H1 (cell line): ENCODE measurements around the gene MRPL19. TPM values are rescaled to one million over a fixed set of nuclear protein-coding genes. Genes with fewer than 3 reads are reported as not detected.

Experiments used
- CTCF ChIA-PET: fragments of 300-600 bp; sonication (Branson Sonifier 250); formaldehyde crosslinking; loops from one replicate; lab custom pipeline; 2021; ENCODE audit not compliant: partially characterized antibody; lab: Charles Lee
- POLR2A ChIA-PET: fragments of 300-600 bp; sonication (Branson Sonifier 250); formaldehyde crosslinking; loops from one replicate; lab custom pipeline; 2021; ENCODE audit warnings: inconsistent platforms; ENCODE audit not compliant: partially characterized antibody; lab: Charles Lee
- DNase-seq, 2 experiments: peaks; one replicate each; pipeline versions ENCODE4 v3.0.0 to v3.0.0-alpha.2; 2010 to 2022; ENCODE audit warnings: low spot score in 2 of 2, low read depth in 1 of 2, mixed read lengths in 1 of 2
- FAIRE-seq: peaks from 2 replicates; lab custom pipeline; 2011; peaks lifted over from hg19 to GRCh38; lab: Jason Lieb, UNC
- H2AFZ ChIP-seq: 2 replicates; pipeline ENCODE4 v1.8.1; 2012; ENCODE audit warnings: low read length, inconsistent platforms
- H2AK5ac ChIP-seq: 2 replicates; pipeline ENCODE4 v1.6.1; 2013; ENCODE audit warnings: low read depth, low read length
- H2BK120ac ChIP-seq: replicated peaks from 2 replicates; pipeline ENCODE3; 2013; ENCODE audit warnings: low read depth, low read length, inconsistent platforms
- H2BK12ac ChIP-seq: 2 replicates; pipeline ENCODE4 v1.6.1; 2013; ENCODE audit warnings: low read depth, low read length
- H2BK15ac ChIP-seq: 2 replicates; pipeline ENCODE4 v1.6.1; 2013; ENCODE audit warnings: low read length
- H2BK20ac ChIP-seq: 2 replicates; pipeline ENCODE4 v1.6.1; 2013; ENCODE audit warnings: low read length
- H2BK5ac ChIP-seq: 2 replicates; pipeline ENCODE4 v1.6.1; 2013; ENCODE audit warnings: low read depth, low read length
- H3K14ac ChIP-seq: 2 replicates; pipeline ENCODE4 v1.6.1; 2013; ENCODE audit warnings: inconsistent platforms; ENCODE audit not compliant: insufficient read length
- H3K18ac ChIP-seq: 2 replicates; pipeline ENCODE4 v1.6.1; 2013; ENCODE audit warnings: low read length; ENCODE audit errors: extremely low read depth
- H3K23ac ChIP-seq: 2 replicates; pipeline ENCODE4 v1.6.1; 2013; ENCODE audit warnings: inconsistent platforms; ENCODE audit not compliant: insufficient read length
- H3K23me2 ChIP-seq: 2 replicates; pipeline ENCODE4 v1.6.1; 2013; ENCODE audit warnings: low read depth, low read length
- H3K27ac ChIP-seq: 2 replicates; pipeline ENCODE4 v1.6.1; 2011; ENCODE audit warnings: low read depth, low read length, inconsistent platforms
- H3K27me3 ChIP-seq, 4 experiments: replicated peaks in 1 of 4; 1 replicate in 1 of 4; 2 replicates in 3 of 4; pipeline versions ENCODE4 v1.6.1 to v1.8.1; 2011 to 2013; ENCODE audit warnings: low read length in 3 of 4, mild to moderate bottlenecking in 3 of 4, inconsistent platforms in 2 of 4, mixed read lengths in 2 of 4, moderate library complexity in 1 of 4; ENCODE audit not compliant: control insufficient read depth in 3 of 4, insufficient read depth in 3 of 4; ENCODE audit errors: extremely low read depth in 1 of 4
- H3K36me3 ChIP-seq, 4 experiments: 2 replicates each; pipeline versions ENCODE4 v1.6.1 to v1.8.1; 2011 to 2013; ENCODE audit warnings: mild to moderate bottlenecking in 4 of 4, low read length in 3 of 4, moderate library complexity in 2 of 4, control low read depth in 1 of 4, inconsistent platforms in 1 of 4; ENCODE audit not compliant: insufficient read depth in 4 of 4, control insufficient read depth in 2 of 4
- H3K4ac ChIP-seq: replicated peaks from 2 replicates; pipeline ENCODE3; 2013; ENCODE audit warnings: low read length, low read depth, mixed read lengths, inconsistent platforms; ENCODE audit not compliant: insufficient read length
- H3K4me1 ChIP-seq, 4 experiments: replicated peaks in 1 of 4; 1 replicate in 1 of 4; 2 replicates in 3 of 4; pipeline versions ENCODE4 v1.6.1 to v1.8.1; 2011 to 2013; ENCODE audit warnings: low read length in 3 of 4, inconsistent platforms in 2 of 4, mixed read lengths in 1 of 4; ENCODE audit not compliant: insufficient read depth in 4 of 4, control insufficient read depth in 3 of 4
- H3K4me2 ChIP-seq, 2 experiments: 2 replicates each; pipeline versions ENCODE4 v1.6.1 to v1.8.1; 2011 to 2013; ENCODE audit warnings: low read depth in 2 of 2, low read length in 2 of 2, control low read depth in 1 of 2, inconsistent platforms in 1 of 2, mild to moderate bottlenecking in 1 of 2; ENCODE audit not compliant: insufficient read depth in 1 of 2
- H3K4me3 ChIP-seq, 4 experiments: fragments of 200-600, 300-600 bp in 1 of 4; sonication (generic), shearing (Covaris generic), sonication (Bioruptor Twin) in 1 of 4; 2 replicates each; pipeline versions ENCODE4 v1.5.1 to v1.8.1; 2011 to 2016; ENCODE audit warnings: low read length in 4 of 4, low read depth in 3 of 4, control low read depth in 2 of 4, inconsistent platforms in 2 of 4, mild to moderate bottlenecking in 2 of 4, mixed read lengths in 1 of 4, moderate library complexity in 1 of 4; ENCODE audit not compliant: insufficient read depth in 2 of 4; ENCODE audit errors: extremely low read depth in 1 of 4
- H3K56ac ChIP-seq: replicated peaks from 2 replicates; pipeline ENCODE3; 2013; ENCODE audit warnings: low read depth, mild to moderate bottlenecking, mixed read lengths, low read length, inconsistent platforms; ENCODE audit not compliant: insufficient read length
- H3K79me1 ChIP-seq: 2 replicates; pipeline ENCODE4 v1.6.1; 2013; ENCODE audit warnings: low read depth, low read length, control low read depth
- H3K79me2 ChIP-seq, 2 experiments: 2 replicates each; pipeline versions ENCODE4 v1.6.1 to v1.8.1; 2012 to 2013; ENCODE audit warnings: low read length in 2 of 2, mild to moderate bottlenecking in 2 of 2, inconsistent platforms in 1 of 2; ENCODE audit not compliant: insufficient read depth in 2 of 2, control insufficient read depth in 1 of 2
- H3K9ac ChIP-seq, 4 experiments: replicated peaks in 1 of 4; 1 replicate in 1 of 4; 2 replicates in 3 of 4; pipeline versions ENCODE4 v1.6.1 to v1.8.1; 2011 to 2013; ENCODE audit warnings: low read depth in 3 of 4, low read length in 3 of 4, control low read depth in 2 of 4, mild to moderate bottlenecking in 2 of 4, moderate library complexity in 2 of 4, inconsistent platforms in 1 of 4; ENCODE audit errors: extremely low read depth in 1 of 4
- H3K9me3 ChIP-seq, 2 experiments: 2 replicates each; pipeline versions ENCODE4 v1.6.1 to v1.8.1; 2012 to 2013; ENCODE audit warnings: mild to moderate bottlenecking in 2 of 2, moderate library complexity in 2 of 2, control low read depth in 1 of 2, inconsistent platforms in 1 of 2, low read depth in 1 of 2, low read length in 1 of 2, mixed read lengths in 1 of 2; ENCODE audit not compliant: insufficient read depth in 2 of 2
- H4K20me1 ChIP-seq, 2 experiments: replicated peaks in 1 of 2; 2 replicates each; pipeline versions ENCODE3 to v1.8.1; 2011 to 2013; ENCODE audit warnings: inconsistent platforms in 2 of 2, low read length in 2 of 2, mild to moderate bottlenecking in 1 of 2; ENCODE audit not compliant: insufficient read depth in 2 of 2, control insufficient read depth in 1 of 2
- H4K5ac ChIP-seq: 2 replicates; pipeline ENCODE4 v1.6.1; 2013; ENCODE audit warnings: low read length, low read depth, mixed read lengths, inconsistent platforms; ENCODE audit not compliant: insufficient read length
- H4K8ac ChIP-seq: 2 replicates; pipeline ENCODE4 v1.8.0; 2013; ENCODE audit warnings: mild to moderate bottlenecking, moderate library complexity, low read length, inconsistent platforms; ENCODE audit not compliant: insufficient read depth; ENCODE audit errors: extremely low read depth
- H4K91ac ChIP-seq: replicated peaks from 2 replicates; pipeline ENCODE3; 2013; ENCODE audit warnings: low read length, mixed read lengths, inconsistent platforms; ENCODE audit not compliant: insufficient read length
- BCL11A ChIP-seq, 2 experiments: IDR thresholded peaks; one replicate each; pipeline ENCODE4 v1.6.1; 2011; ENCODE audit warnings: low read depth in 2 of 2, low read length in 2 of 2, mild to moderate bottlenecking in 2 of 2
- CBX8 ChIP-seq: fragments of 300-800, 300-1000 bp; sonication (generic); IDR thresholded peaks from 2 replicates; pipeline ENCODE4 v1.7.1; 2016; ENCODE audit warnings: low read depth, low read length, borderline replicate concordance
- CEBPB ChIP-seq: IDR thresholded peaks from 2 replicates; pipeline ENCODE4 v1.6.1; 2012; ENCODE audit warnings: low read depth, low read length
- EP300 ChIP-seq, 2 experiments: IDR thresholded peaks; 1 replicate in 1 of 2; 2 replicates in 1 of 2; pipeline ENCODE4 v1.6.1; 2011 to 2012; ENCODE audit warnings: low read depth in 2 of 2, low read length in 2 of 2, mild to moderate bottlenecking in 2 of 2, borderline replicate concordance in 1 of 2, inconsistent platforms in 1 of 2, moderate library complexity in 1 of 2
- JUND ChIP-seq: IDR thresholded peaks from 2 replicates; pipeline ENCODE4 v1.6.1; 2011; ENCODE audit warnings: mild to moderate bottlenecking, improper control_type of control experiment, low read length
- KDM1A ChIP-seq: fragments of 200-600, 300-600 bp; sonication (generic); IDR thresholded peaks from 2 replicates; pipeline ENCODE4 v1.7.1; 2016; ENCODE audit warnings: mild to moderate bottlenecking, low read length, borderline replicate concordance
- PHF8 ChIP-seq: fragments of 200-600 bp; sonication (generic); conservative IDR thresholded peaks from 2 replicates; pipeline ENCODE4 v1.7.1; 2012; ENCODE audit warnings: low read depth, mild to moderate bottlenecking, inconsistent platforms, low read length, moderate library complexity
- RAD21 ChIP-seq, 2 experiments: IDR thresholded peaks in 1 of 2; conservative IDR thresholded peaks in 1 of 2; 2 replicates each; pipeline ENCODE4 v1.6.1; 2011; ENCODE audit warnings: low read depth in 2 of 2, low read length in 2 of 2, improper control_type of control experiment in 1 of 2, inconsistent platforms in 1 of 2, mild to moderate bottlenecking in 1 of 2, moderate library complexity in 1 of 2
- RXRA ChIP-seq: IDR thresholded peaks from 2 replicates; pipeline ENCODE4 v1.6.1; 2011; ENCODE audit warnings: low read depth, mild to moderate bottlenecking, low read length, moderate library complexity; ENCODE audit not compliant: insufficient read depth
- SIN3A ChIP-seq, 2 experiments: IDR thresholded peaks in 1 of 2; conservative IDR thresholded peaks in 1 of 2; 2 replicates each; pipeline ENCODE4 v1.6.1; 2011 to 2012; ENCODE audit warnings: low read length in 2 of 2, improper control_type of control experiment in 1 of 2, low read depth in 1 of 2, mild to moderate bottlenecking in 1 of 2
- ZNF274 ChIP-seq: IDR thresholded peaks from 2 replicates; pipeline ENCODE4 v1.7.0; 2012; ENCODE audit warnings: low read length, borderline replicate concordance; ENCODE audit errors: extremely low read depth
- WGBS, 2 experiments: shearing (Covaris generic) in 1 of 2; methylation state at CpG; one replicate each; pipeline versions ENCODE4 v1.1.6 to v1.1.7; 2013 to 2015; ENCODE audit warnings: low lambda C conversion rate in 2 of 2, mixed read lengths in 2 of 2, inconsistent platforms in 1 of 2, low coverage in 1 of 2, missing lambda C conversion rate in 1 of 2; ENCODE audit not compliant: insufficient replicate concordance in 2 of 2, insufficient coverage in 1 of 2, insufficient read length in 1 of 2; ENCODE audit errors: extremely low coverage in 1 of 2, missing lambda C conversion rate in 1 of 2; 5-methylcytosine and 5-hydroxymethylcytosine counted together
- polyA plus RNA-seq, 7 experiments: library from polyadenylated mRNA; depleted of rRNA in 3 of 7; stranded (reverse) in 5 of 7; unstranded in 2 of 7; fragments of >200 nt in 5 of 7; fragments of 200-250 nt in 2 of 7; gene quantifications; 1 replicate in 5 of 7; 2 replicates in 1 of 7; 4 replicates in 1 of 7; pipeline versions ENCODE4 v1.2.1 to v1.2.3, GENCODE V29; 2011 to 2013; ENCODE audit warnings: missing spikeins in 2 of 7, mixed read lengths in 2 of 7
- total RNA-seq: library from RNA; stranded (reverse); fragmentation: NEBNext Ultra II Directional; extraction: Animal tissue kit (Norgen Biotek cat#: 25700); gene quantifications from 2 replicates; pipeline ENCODE4 v1.2.1, GENCODE V29; 2021

Gene MRPL19
- total and polyA plus RNA-seq, 2 of the 8 experiments (the other 6 are each of a cell fraction or from before 2014, with no cell fraction given): 18.1 to 75.2 TPM

DNA sequence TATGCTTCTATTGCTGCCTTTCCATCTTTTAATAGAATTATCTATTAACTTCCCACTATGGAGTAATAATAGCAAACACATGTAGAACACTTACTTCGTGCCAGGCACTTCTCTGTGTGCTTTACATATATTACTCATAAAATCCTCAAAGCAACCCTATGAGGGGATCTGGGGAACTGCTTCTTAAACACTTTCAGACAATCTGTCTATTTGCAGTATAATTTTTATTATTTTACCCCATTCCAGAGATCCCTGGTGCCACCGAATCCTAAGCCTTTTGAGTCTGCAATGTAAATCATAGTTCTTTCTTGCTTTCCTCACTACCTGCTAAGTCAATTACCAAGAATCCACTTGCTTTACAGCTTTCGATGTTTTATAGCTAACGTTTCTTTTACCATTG lies 89.7 kb downstream of the MRPL19 start:
- Histone ChIP-seq H2BK5ac (no peak overlapping the region), H3K23me2 (no peaks in the 10 kb centered on the region)
- CTCF ChIA-PET: interaction anchor here (0.7 kb wide), 1 partner anchor 27 kb away, joined by 3 read pairs; no protein-coding TSS in a partner anchor

More for the DNA sequence above, 89.7 kb downstream of the MRPL19 start:
- Histone ChIP-seq H3K9ac (no peak overlapping the region), H3K27ac (no peak overlapping the region), H3K36me3 (no peaks in the 10 kb centered on the region), H2AFZ (no peak overlapping the region), H3K14ac (no peak overlapping the region), H3K56ac (no peak overlapping the region), H3K79me1 (no peaks in the 10 kb centered on the region), H3K4me2 (no peak overlapping the region), H4K8ac (no peak overlapping the region), H2BK12ac (no peak overlapping the region), H2BK15ac (no peak overlapping the region), H3K23ac (no peak overlapping the region), H3K18ac (no peak overlapping the region), H3K27me3 (no peaks in the 10 kb centered on the region), H3K4me3 (no peak overlapping the region), H3K79me2 (no peaks in the 10 kb centered on the region), H2BK20ac (no peak overlapping the region), H2AK5ac (no peak overlapping the region), H3K4ac (no peak overlapping the region)
- FAIRE-seq (no peak), DNase-seq (no peak)
- POLR2A ChIA-PET: interaction anchor here (0.9 kb wide), 1 partner anchor 9 kb away, joined by 3 read pairs; no protein-coding TSS in a partner anchor
- 89% methylated on average over 4 of the region's 4 CpGs; no CpG with 5 or more reads in 1 of the 2 experiments for WGBS, 2 experiments
- TF ChIP-seq PHF8 (no peak), BCL11A (IDR thresholded peaks at IDR 0.05; ENCODE audit: low read depth in 2 of 2, low read length in 2 of 2) (no peak), SIN3A (conservative IDR thresholded peaks at IDR 0.05 in 1 of 2, IDR thresholded peaks at IDR 0.05 in 1 of 2; ENCODE audit: low read depth in 1 of 2, low read length in 2 of 2) (no peak), CEBPB (no peak), CBX8 (no peak), JUND (no peak), RXRA (no peak), EP300 (IDR thresholded peaks at IDR 0.05; ENCODE audit: borderline replicate concordance in 1 of 2, low read depth in 2 of 2, low read length in 2 of 2) (no peak), KDM1A (no peak), ZNF274 (no peak), RAD21 (IDR thresholded peaks at IDR 0.05 in 1 of 2, conservative IDR thresholded peaks at IDR 0.05 in 1 of 2; ENCODE audit: low read depth in 2 of 2, low read length in 2 of 2) (no peak)
- TF ChIP-seq, all 59 proteins: peak for 0
- Histone ChIP-seq H2BK120ac (no peak overlapping the region), H3K9me3 (no peaks in the 10 kb centered on the region), H4K91ac (no peak overlapping the region), H4K20me1 (no peaks in the 10 kb centered on the region), H3K4me1 (no peaks in the 10 kb centered on the region), H4K5ac (no peak overlapping the region)
